Neural cell (in vitro differentiated cells): ENCODE data around the gene TPRKB.

ENCODE experiments used
- EZH2 ChIP-seq: fragments of 200-600, 300-800 bp; shearing (Covaris generic), sonication (generic); IDR thresholded peaks from 2 replicates; pipeline ENCODE4 v1.6.1; 2014; ENCODE audit warnings: antibody characterized with exemption, low read length, borderline replicate concordance, mild to moderate bottlenecking; ENCODE audit not compliant: insufficient read depth, poor library complexity, severe bottlenecking
- SMC3 ChIP-seq: fragments of 450-650 bp; conservative IDR thresholded peaks from 2 replicates; pipeline ENCODE4 v1.6.1; 2014; ENCODE audit warnings: antibody characterized with exemption, mild to moderate bottlenecking, moderate library complexity; ENCODE audit not compliant: poor library complexity
- TAF1 ChIP-seq: IDR thresholded peaks from 2 replicates; pipeline ENCODE4 v1.6.1; 2012; ENCODE audit warnings: low read depth
- TF ChIP-seq, protein P1 (sequence below): fragments of 450-650 bp; IDR thresholded peaks from 2 replicates; pipeline ENCODE4 v1.5.1; 2014; ENCODE audit warnings: antibody characterized with exemption, mild to moderate bottlenecking, moderate library complexity; ENCODE audit not compliant: poor library complexity, severe bottlenecking
- TF ChIP-seq, protein P2 (sequence below): IDR thresholded peaks from 2 replicates; pipeline ENCODE4 v1.6.1; 2012; ENCODE audit warnings: borderline replicate concordance

DNA sequence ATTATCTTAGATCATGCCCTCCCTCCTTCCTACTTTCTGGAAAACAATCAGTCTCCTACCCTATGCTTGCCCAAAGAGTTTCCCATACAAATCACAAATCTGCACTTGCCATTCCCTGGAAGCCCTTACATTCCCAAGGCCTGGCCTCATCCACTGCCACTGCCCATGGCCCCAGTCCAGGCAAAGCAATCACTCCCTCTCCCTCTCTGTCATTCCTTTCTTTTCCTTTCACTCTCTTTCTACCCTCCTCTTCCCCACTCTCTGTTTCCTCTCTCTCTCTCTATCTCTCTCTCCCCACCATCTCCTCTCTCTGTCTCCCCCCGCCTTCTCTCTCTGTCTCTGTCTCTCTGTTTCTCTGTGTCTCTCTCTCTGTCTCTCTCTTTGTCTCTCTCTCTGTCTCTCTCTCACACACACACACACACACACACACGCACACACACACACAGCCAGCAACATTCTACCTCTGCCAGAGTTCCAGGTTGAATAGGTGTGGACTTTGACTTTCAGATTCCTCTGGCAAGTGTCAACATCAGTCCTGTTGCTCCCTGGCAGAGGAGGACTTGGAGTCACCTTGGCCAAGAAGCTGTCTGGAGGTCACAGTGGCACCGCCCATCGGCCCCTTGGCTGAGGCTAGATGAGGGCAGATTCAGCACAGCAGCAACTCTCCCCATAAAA, 51.2 kb downstream of the TPRKB start:
- TF ChIP-seq SMC3 (no peak), TAF1 (no peak), EZH2 (no peak)
- TF ChIP-seq, protein P1, sequence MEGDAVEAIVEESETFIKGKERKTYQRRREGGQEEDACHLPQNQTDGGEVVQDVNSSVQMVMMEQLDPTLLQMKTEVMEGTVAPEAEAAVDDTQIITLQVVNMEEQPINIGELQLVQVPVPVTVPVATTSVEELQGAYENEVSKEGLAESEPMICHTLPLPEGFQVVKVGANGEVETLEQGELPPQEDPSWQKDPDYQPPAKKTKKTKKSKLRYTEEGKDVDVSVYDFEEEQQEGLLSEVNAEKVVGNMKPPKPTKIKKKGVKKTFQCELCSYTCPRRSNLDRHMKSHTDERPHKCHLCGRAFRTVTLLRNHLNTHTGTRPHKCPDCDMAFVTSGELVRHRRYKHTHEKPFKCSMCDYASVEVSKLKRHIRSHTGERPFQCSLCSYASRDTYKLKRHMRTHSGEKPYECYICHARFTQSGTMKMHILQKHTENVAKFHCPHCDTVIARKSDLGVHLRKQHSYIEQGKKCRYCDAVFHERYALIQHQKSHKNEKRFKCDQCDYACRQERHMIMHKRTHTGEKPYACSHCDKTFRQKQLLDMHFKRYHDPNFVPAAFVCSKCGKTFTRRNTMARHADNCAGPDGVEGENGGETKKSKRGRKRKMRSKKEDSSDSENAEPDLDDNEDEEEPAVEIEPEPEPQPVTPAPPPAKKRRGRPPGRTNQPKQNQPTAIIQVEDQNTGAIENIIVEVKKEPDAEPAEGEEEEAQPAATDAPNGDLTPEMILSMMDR: no peak
- TF ChIP-seq, protein P2, sequence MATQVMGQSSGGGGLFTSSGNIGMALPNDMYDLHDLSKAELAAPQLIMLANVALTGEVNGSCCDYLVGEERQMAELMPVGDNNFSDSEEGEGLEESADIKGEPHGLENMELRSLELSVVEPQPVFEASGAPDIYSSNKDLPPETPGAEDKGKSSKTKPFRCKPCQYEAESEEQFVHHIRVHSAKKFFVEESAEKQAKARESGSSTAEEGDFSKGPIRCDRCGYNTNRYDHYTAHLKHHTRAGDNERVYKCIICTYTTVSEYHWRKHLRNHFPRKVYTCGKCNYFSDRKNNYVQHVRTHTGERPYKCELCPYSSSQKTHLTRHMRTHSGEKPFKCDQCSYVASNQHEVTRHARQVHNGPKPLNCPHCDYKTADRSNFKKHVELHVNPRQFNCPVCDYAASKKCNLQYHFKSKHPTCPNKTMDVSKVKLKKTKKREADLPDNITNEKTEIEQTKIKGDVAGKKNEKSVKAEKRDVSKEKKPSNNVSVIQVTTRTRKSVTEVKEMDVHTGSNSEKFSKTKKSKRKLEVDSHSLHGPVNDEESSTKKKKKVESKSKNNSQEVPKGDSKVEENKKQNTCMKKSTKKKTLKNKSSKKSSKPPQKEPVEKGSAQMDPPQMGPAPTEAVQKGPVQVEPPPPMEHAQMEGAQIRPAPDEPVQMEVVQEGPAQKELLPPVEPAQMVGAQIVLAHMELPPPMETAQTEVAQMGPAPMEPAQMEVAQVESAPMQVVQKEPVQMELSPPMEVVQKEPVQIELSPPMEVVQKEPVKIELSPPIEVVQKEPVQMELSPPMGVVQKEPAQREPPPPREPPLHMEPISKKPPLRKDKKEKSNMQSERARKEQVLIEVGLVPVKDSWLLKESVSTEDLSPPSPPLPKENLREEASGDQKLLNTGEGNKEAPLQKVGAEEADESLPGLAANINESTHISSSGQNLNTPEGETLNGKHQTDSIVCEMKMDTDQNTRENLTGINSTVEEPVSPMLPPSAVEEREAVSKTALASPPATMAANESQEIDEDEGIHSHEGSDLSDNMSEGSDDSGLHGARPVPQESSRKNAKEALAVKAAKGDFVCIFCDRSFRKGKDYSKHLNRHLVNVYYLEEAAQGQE: no peak
